WTC11 (cell line): ENCODE measurements around the gene VLDLR. TPM values are rescaled to one million over a fixed set of nuclear protein-coding genes. Genes with fewer than 3 reads are reported as not detected.

Experiments
- ATAC-seq: fragments of 200-7000 bp; cut with Tn5 transposase; 2 replicates; pipeline ENCODE4 v1.10.0; 2021; ENCODE audit warnings: mild to moderate bottlenecking, moderate library complexity
- CTCF ChIA-PET: fragments of 300-600 bp; sonication (Branson Sonifier 250); formaldehyde crosslinking; loops from one replicate; lab custom pipeline; 2021; ENCODE audit warnings: antibody characterized with exemption; lab: Charles Lee
- POLR2A ChIA-PET: fragments of 350-600 bp; sonication (Branson Sonifier 250); formaldehyde crosslinking; loops from one replicate; lab custom pipeline; 2021; ENCODE audit warnings: antibody characterized with exemption; lab: Charles Lee
- DNase-seq: peaks from one replicate; pipeline ENCODE4 v3.0.0; 2021; ENCODE audit warnings: low spot score
- H3K27ac Mint-ChIP-seq: 2 replicates; pipeline ENCODE4 v1.8.0; 2021; ENCODE audit warnings: mixed read lengths
- H3K27me3 Mint-ChIP-seq: 2 replicates; pipeline ENCODE4 v1.8.0; 2021; ENCODE audit warnings: low read depth, mild to moderate bottlenecking, moderate library complexity, mixed read lengths
- H3K36me3 Mint-ChIP-seq: 2 replicates; pipeline ENCODE4 v1.8.0; 2021; ENCODE audit warnings: mixed read lengths
- H3K4me1 Mint-ChIP-seq: 2 replicates; pipeline ENCODE4 v1.8.0; 2022; ENCODE audit warnings: mixed read lengths
- H3K4me3 Mint-ChIP-seq: 2 replicates; pipeline ENCODE4 v1.8.0; 2021; ENCODE audit warnings: mild to moderate bottlenecking, moderate library complexity, mixed read lengths
- H3K9me3 Mint-ChIP-seq: 2 replicates; pipeline ENCODE4 v1.8.0; 2021; ENCODE audit warnings: mixed read lengths
- CBFB ChIP-seq: sonication (generic); formaldehyde crosslinking; IDR thresholded peaks from 2 replicates; pipeline ENCODE4 v1.8.1; 2022; ENCODE audit warnings: mild to moderate bottlenecking, low read depth, missing genetic modification reagents
- FOXK1 ChIP-seq: sonication (generic); formaldehyde crosslinking; IDR thresholded peaks from 2 replicates; pipeline ENCODE4 v1.8.0; 2022; ENCODE audit warnings: mild to moderate bottlenecking, moderate library complexity, missing genetic modification reagents
- GABPB1 ChIP-seq: sonication (generic); formaldehyde crosslinking; IDR thresholded peaks from 2 replicates; pipeline ENCODE4 v1.8.1; 2023; ENCODE audit warnings: mild to moderate bottlenecking, missing genetic modification reagents
- MYBL2 ChIP-seq: sonication (generic); formaldehyde crosslinking; IDR thresholded peaks from 2 replicates; pipeline ENCODE4 v1.8.1; 2023; ENCODE audit warnings: mild to moderate bottlenecking, moderate library complexity, missing genetic modification reagents
- NFATC4 ChIP-seq: fragments of 250-450 bp; sonication (Bioruptor Pico); IDR thresholded peaks from 2 replicates; pipeline ENCODE4 v1.9.0; 2021; ENCODE audit warnings: mild to moderate bottlenecking
- NFE2L1 ChIP-seq: sonication (generic); formaldehyde crosslinking; IDR thresholded peaks from 2 replicates; pipeline ENCODE4 v1.8.1; 2023; ENCODE audit warnings: missing genetic modification reagents
- NR3C1 ChIP-seq: sonication (generic); formaldehyde crosslinking; conservative IDR thresholded peaks from 2 replicates; pipeline ENCODE4 v1.8.1; 2023; ENCODE audit warnings: low read depth, mild to moderate bottlenecking, missing genetic modification reagents
- SOX15 ChIP-seq: fragments of 250-450 bp; sonication (Bioruptor Pico); IDR thresholded peaks from 2 replicates; pipeline ENCODE4 v1.9.0; 2021; ENCODE audit warnings: mild to moderate bottlenecking
- ZNF396 ChIP-seq: fragments of 250-450 bp; sonication (Bioruptor Pico); IDR thresholded peaks from 2 replicates; pipeline ENCODE4 v1.8.0; 2021; ENCODE audit warnings: mild to moderate bottlenecking, moderate library complexity, borderline replicate concordance
- total RNA-seq: library from RNA; stranded (reverse); gene quantifications from 3 replicates; pipeline ENCODE4 v1.2.3, GENCODE V29; 2021
- TF ChIP-seq, protein P1 (sequence below): fragments of 200-600 bp; IDR thresholded peaks from 2 replicates; pipeline ENCODE4 v1.8.0; 2022; ENCODE audit warnings: antibody characterized with exemption
- TF ChIP-seq, protein P2 (sequence below): sonication (generic); formaldehyde crosslinking; IDR thresholded peaks from 2 replicates; pipeline ENCODE4 v1.8.1; 2022; ENCODE audit warnings: mild to moderate bottlenecking, missing genetic modification reagents, moderate library complexity, borderline replicate concordance
- TF ChIP-seq, protein P3 (sequence below): sonication (generic); formaldehyde crosslinking; IDR thresholded peaks from 2 replicates; pipeline ENCODE4 v1.8.0; 2023; ENCODE audit warnings: mild to moderate bottlenecking, missing genetic modification reagents
- TF ChIP-seq, protein P4 (sequence below): fragments of 250-450 bp; sonication (Bioruptor Pico); IDR thresholded peaks from 2 replicates; pipeline ENCODE4 v1.9.0; 2021; ENCODE audit warnings: mild to moderate bottlenecking
- TF ChIP-seq, protein P5 (sequence below): sonication (generic); formaldehyde crosslinking; IDR thresholded peaks from 2 replicates; pipeline ENCODE4 v1.8.0; 2022; ENCODE audit warnings: mild to moderate bottlenecking, missing genetic modification reagents
- TF ChIP-seq, protein P6 (sequence below): sonication (generic); formaldehyde crosslinking; IDR thresholded peaks from 2 replicates; pipeline ENCODE4 v1.8.1; 2022; ENCODE audit warnings: low read depth, mild to moderate bottlenecking, moderate library complexity, missing genetic modification reagents, borderline replicate concordance
- TF ChIP-seq, protein P7 (sequence below): sonication (generic); formaldehyde crosslinking; IDR thresholded peaks from 2 replicates; pipeline ENCODE4 v1.8.1; 2023; ENCODE audit warnings: mild to moderate bottlenecking, missing genetic modification reagents, moderate library complexity
- TF ChIP-seq, protein P8 (sequence below): sonication (generic); formaldehyde crosslinking; conservative IDR thresholded peaks from 2 replicates; pipeline ENCODE4 v1.8.1; 2023; ENCODE audit warnings: mild to moderate bottlenecking, low read depth, missing genetic modification reagents, moderate library complexity
- TF ChIP-seq, protein P9 (sequence below): sonication (generic); formaldehyde crosslinking; IDR thresholded peaks from 2 replicates; pipeline ENCODE4 v1.8.1; 2022; ENCODE audit warnings: missing genetic modification reagents, borderline replicate concordance

Gene VLDLR
- total RNA-seq, 1 experiment from 2014 or later: 40.8 TPM

DNA sequence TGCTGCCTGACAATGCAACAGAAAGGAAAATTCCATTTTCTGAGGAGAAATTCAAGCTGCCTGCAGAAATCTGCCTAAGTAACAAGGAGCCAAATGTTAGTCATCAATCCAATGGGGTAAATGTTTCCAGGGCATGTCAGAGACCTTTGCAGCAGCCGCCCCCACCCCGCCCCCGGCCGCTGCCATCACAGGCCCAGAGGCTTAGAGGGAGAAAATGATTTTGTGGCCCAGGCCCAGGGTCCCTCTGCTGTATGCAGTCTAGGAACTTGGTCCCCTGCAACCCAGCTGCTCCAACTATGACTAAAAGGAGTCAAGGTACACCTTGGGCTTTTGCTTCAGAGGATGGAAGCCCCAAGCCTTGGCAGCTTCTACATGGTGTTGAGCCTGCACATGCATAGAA, 45.0 kb downstream of the VLDLR start (continued):
- TF ChIP-seq NR3C1 (CRISPR knock-in tag) (no peak), CBFB (CRISPR knock-in tag) (no peak), MYBL2 (CRISPR knock-in tag) (no peak)
- TF ChIP-seq, protein P1, sequence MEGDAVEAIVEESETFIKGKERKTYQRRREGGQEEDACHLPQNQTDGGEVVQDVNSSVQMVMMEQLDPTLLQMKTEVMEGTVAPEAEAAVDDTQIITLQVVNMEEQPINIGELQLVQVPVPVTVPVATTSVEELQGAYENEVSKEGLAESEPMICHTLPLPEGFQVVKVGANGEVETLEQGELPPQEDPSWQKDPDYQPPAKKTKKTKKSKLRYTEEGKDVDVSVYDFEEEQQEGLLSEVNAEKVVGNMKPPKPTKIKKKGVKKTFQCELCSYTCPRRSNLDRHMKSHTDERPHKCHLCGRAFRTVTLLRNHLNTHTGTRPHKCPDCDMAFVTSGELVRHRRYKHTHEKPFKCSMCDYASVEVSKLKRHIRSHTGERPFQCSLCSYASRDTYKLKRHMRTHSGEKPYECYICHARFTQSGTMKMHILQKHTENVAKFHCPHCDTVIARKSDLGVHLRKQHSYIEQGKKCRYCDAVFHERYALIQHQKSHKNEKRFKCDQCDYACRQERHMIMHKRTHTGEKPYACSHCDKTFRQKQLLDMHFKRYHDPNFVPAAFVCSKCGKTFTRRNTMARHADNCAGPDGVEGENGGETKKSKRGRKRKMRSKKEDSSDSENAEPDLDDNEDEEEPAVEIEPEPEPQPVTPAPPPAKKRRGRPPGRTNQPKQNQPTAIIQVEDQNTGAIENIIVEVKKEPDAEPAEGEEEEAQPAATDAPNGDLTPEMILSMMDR: no peak
- TF ChIP-seq, protein P2, sequence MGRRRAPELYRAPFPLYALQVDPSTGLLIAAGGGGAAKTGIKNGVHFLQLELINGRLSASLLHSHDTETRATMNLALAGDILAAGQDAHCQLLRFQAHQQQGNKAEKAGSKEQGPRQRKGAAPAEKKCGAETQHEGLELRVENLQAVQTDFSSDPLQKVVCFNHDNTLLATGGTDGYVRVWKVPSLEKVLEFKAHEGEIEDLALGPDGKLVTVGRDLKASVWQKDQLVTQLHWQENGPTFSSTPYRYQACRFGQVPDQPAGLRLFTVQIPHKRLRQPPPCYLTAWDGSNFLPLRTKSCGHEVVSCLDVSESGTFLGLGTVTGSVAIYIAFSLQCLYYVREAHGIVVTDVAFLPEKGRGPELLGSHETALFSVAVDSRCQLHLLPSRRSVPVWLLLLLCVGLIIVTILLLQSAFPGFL: no peak
- TF ChIP-seq, protein P3, sequence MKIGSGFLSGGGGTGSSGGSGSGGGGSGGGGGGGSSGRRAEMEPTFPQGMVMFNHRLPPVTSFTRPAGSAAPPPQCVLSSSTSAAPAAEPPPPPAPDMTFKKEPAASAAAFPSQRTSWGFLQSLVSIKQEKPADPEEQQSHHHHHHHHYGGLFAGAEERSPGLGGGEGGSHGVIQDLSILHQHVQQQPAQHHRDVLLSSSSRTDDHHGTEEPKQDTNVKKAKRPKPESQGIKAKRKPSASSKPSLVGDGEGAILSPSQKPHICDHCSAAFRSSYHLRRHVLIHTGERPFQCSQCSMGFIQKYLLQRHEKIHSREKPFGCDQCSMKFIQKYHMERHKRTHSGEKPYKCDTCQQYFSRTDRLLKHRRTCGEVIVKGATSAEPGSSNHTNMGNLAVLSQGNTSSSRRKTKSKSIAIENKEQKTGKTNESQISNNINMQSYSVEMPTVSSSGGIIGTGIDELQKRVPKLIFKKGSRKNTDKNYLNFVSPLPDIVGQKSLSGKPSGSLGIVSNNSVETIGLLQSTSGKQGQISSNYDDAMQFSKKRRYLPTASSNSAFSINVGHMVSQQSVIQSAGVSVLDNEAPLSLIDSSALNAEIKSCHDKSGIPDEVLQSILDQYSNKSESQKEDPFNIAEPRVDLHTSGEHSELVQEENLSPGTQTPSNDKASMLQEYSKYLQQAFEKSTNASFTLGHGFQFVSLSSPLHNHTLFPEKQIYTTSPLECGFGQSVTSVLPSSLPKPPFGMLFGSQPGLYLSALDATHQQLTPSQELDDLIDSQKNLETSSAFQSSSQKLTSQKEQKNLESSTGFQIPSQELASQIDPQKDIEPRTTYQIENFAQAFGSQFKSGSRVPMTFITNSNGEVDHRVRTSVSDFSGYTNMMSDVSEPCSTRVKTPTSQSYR (CRISPR knock-in tag): no peak

DNA sequence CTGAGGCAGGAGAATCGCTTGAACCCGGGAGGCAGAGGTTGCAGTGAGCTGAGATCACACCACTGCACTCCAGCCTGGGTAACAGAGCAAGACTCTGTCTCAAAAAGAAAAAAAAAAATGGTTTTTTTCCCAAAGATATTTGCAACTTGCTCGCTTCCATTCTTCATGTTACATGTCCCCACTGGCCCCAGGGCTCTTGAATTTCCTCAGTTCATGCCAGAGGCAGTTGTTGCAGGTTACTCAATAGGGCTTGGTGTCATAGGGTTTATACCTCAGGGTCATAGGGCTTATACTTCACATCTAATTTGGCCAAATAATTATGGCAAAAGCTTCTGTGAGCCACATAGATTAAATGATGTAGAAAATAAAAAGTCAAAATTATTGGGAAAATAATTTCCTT, 51.6 kb downstream of the VLDLR start:
- Mint-ChIP-seq H3K27me3 (no peaks in the 10 kb centered on the region), H3K27ac (no peak overlapping the region), H3K36me3 (peaks cover under 1% of the 10 kb centered on the region; the same call in 1 of the 2 replicates), H3K9me3 (peaks cover under 1% of the 10 kb centered on the region), H3K4me1 (peaks cover 16% of the 10 kb centered on the region), H3K4me3 (no peak overlapping the region)
- DNase-seq (no peak), ATAC-seq (no peak)
- ChIA-PET POLR2A (no interaction called here), CTCF (no interaction called here)
- TF ChIP-seq ZNF396 (no peak), MYBL2 (CRISPR knock-in tag) (no peak), FOXK1 (no peak), NFE2L1 (CRISPR knock-in tag) (no peak), NFATC4 (CRISPR knock-in tag) (no peak), CBFB (CRISPR knock-in tag) (no peak), SOX15 (CRISPR knock-in tag) (no peak), GABPB1 (no peak)
- TF ChIP-seq, protein P4, sequence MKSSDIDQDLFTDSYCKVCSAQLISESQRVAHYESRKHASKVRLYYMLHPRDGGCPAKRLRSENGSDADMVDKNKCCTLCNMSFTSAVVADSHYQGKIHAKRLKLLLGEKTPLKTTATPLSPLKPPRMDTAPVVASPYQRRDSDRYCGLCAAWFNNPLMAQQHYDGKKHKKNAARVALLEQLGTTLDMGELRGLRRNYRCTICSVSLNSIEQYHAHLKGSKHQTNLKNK (CRISPR knock-in tag): no peak
- TF ChIP-seq, protein P5, sequence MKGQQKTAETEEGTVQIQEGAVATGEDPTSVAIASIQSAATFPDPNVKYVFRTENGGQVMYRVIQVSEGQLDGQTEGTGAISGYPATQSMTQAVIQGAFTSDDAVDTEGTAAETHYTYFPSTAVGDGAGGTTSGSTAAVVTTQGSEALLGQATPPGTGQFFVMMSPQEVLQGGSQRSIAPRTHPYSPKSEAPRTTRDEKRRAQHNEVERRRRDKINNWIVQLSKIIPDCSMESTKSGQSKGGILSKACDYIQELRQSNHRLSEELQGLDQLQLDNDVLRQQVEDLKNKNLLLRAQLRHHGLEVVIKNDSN: no peak
- TF ChIP-seq, protein P3 (CRISPR knock-in tag): no peak
- TF ChIP-seq, protein P6, sequence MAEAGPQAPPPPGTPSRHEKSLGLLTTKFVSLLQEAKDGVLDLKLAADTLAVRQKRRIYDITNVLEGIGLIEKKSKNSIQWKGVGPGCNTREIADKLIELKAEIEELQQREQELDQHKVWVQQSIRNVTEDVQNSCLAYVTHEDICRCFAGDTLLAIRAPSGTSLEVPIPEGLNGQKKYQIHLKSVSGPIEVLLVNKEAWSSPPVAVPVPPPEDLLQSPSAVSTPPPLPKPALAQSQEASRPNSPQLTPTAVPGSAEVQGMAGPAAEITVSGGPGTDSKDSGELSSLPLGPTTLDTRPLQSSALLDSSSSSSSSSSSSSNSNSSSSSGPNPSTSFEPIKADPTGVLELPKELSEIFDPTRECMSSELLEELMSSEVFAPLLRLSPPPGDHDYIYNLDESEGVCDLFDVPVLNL (CRISPR knock-in tag): no peak
- TF ChIP-seq, protein P7, sequence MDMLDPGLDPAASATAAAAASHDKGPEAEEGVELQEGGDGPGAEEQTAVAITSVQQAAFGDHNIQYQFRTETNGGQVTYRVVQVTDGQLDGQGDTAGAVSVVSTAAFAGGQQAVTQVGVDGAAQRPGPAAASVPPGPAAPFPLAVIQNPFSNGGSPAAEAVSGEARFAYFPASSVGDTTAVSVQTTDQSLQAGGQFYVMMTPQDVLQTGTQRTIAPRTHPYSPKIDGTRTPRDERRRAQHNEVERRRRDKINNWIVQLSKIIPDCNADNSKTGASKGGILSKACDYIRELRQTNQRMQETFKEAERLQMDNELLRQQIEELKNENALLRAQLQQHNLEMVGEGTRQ (CRISPR knock-in tag): no peak
- TF ChIP-seq, protein P8, sequence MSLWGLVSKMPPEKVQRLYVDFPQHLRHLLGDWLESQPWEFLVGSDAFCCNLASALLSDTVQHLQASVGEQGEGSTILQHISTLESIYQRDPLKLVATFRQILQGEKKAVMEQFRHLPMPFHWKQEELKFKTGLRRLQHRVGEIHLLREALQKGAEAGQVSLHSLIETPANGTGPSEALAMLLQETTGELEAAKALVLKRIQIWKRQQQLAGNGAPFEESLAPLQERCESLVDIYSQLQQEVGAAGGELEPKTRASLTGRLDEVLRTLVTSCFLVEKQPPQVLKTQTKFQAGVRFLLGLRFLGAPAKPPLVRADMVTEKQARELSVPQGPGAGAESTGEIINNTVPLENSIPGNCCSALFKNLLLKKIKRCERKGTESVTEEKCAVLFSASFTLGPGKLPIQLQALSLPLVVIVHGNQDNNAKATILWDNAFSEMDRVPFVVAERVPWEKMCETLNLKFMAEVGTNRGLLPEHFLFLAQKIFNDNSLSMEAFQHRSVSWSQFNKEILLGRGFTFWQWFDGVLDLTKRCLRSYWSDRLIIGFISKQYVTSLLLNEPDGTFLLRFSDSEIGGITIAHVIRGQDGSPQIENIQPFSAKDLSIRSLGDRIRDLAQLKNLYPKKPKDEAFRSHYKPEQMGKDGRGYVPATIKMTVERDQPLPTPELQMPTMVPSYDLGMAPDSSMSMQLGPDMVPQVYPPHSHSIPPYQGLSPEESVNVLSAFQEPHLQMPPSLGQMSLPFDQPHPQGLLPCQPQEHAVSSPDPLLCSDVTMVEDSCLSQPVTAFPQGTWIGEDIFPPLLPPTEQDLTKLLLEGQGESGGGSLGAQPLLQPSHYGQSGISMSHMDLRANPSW (CRISPR knock-in tag): no peak
- TF ChIP-seq, protein P9, sequence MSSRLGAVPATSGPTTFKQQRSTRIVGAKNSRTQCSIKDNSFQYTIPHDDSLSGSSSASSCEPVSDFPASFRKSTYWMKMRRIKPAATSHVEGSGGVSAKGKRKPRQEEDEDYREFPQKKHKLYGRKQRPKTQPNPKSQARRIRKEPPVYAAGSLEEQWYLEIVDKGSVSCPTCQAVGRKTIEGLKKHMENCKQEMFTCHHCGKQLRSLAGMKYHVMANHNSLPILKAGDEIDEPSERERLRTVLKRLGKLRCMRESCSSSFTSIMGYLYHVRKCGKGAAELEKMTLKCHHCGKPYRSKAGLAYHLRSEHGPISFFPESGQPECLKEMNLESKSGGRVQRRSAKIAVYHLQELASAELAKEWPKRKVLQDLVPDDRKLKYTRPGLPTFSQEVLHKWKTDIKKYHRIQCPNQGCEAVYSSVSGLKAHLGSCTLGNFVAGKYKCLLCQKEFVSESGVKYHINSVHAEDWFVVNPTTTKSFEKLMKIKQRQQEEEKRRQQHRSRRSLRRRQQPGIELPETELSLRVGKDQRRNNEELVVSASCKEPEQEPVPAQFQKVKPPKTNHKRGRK (CRISPR knock-in tag): no peak
